SK-N-SH treated with all-trans-retinoic acid at 6 μM for 48 hours (cell line): ENCODE results near the gene ASB10.

Source experiments
- ARNTL ChIP-seq: fragments of 450-650 bp; formaldehyde crosslinking; IDR thresholded peaks from 2 replicates; pipeline ENCODE4 v1.5.0; 2020; ENCODE audit warnings: low read depth, mild to moderate bottlenecking, moderate library complexity, borderline replicate concordance
- PATZ1 ChIP-seq: fragments of 250-450 bp; sonication (Bioruptor Pico); IDR thresholded peaks from 2 replicates; pipeline ENCODE4 v1.8.0; 2020; ENCODE audit warnings: mild to moderate bottlenecking, moderate library complexity, borderline replicate concordance
- POU6F1 ChIP-seq: fragments of 250-450 bp; sonication (Bioruptor Pico); IDR thresholded peaks from 2 replicates; pipeline ENCODE4 v1.8.0; 2021; ENCODE audit warnings: low read depth, mild to moderate bottlenecking, moderate library complexity, borderline replicate concordance
- RARB ChIP-seq: fragments of 250-450 bp; sonication (Bioruptor Pico); IDR thresholded peaks from 2 replicates; pipeline ENCODE4 v1.8.0; 2021; ENCODE audit warnings: mild to moderate bottlenecking, moderate library complexity
- ZFP30 ChIP-seq: fragments of 450-650 bp; formaldehyde crosslinking; IDR thresholded peaks from 2 replicates; pipeline ENCODE4 v1.5.0; 2022; ENCODE audit warnings: mild to moderate bottlenecking, moderate library complexity

- no peak for TF ChIP-seq RARB
- no peak for TF ChIP-seq PATZ1
- no peak for TF ChIP-seq ZFP30
- no peak for TF ChIP-seq POU6F1 (CRISPR knock-in tag)
- no peak for TF ChIP-seq ARNTL (CRISPR knock-in tag)
Measured at GRCh38 chr7:151205730-151206129, 18.7 kb upstream of the ASB10 start.
